AG04449 (cell line): ENCODE measurements around the gene GRB2.

Experiments used
- CTCF ChIA-PET: fragments of 350-600 bp; formaldehyde crosslinking; extraction: SDS; loops from one replicate; lab custom pipeline; 2021; ENCODE audit warnings: antibody characterized with exemption; lab: Yijun Ruan, JAX
- POLR2A ChIA-PET: fragments of 400-600, 350-600 bp; formaldehyde crosslinking; extraction: SDS; loops from one replicate; lab custom pipeline; 2020; ENCODE audit warnings: antibody characterized with exemption, inconsistent platforms; lab: Yijun Ruan, JAX
- DNase-seq: peaks from one replicate; pipeline ENCODE4 v3.0.0-alpha.2; 2010; ENCODE audit warnings: low read depth, low spot score
- H3K4me3 ChIP-seq: 2 replicates; pipeline ENCODE4 v1.5.1; 2011; ENCODE audit warnings: low read depth, mild to moderate bottlenecking, control low read depth, low read length
- CTCF ChIP-seq: IDR thresholded peaks from one replicate; pipeline ENCODE4 v1.5.1; 2011; ENCODE audit warnings: mild to moderate bottlenecking, moderate library complexity, low read length, control low read depth, inconsistent platforms; ENCODE audit not compliant: insufficient read depth; ENCODE audit errors: missing control alignments

GRB2 gene

GRCh38 chr17:75393523-75394331 lies 11.8 kb downstream of the GRB2 start:
- DNase-seq, result peak; percentile 93
- no peak for TF ChIP-seq CTCF
- ChIA-PET POLR2A (interaction anchor here (0.6 to 3.3 kb wide), 8 partner anchors 11 to 156 kb away, joined by 3 to 13 read pairs (median 4); partner anchors contain the start of genes GGA3, GRB2, MIF4GD and MRPS7), CTCF (interaction anchor here (0.9 to 6.9 kb wide), 14 partner anchors 9 to 122 kb away, joined by 3 to 55 read pairs (median 5); partner anchors contain the start of genes GRB2 and MIF4GD)
- peak overlapping the region; percentile 88 for H3K4me3 ChIP-seq

- ChIA-PET CTCF (interaction anchor here (0.7 to 6.9 kb wide), 8 partner anchors 10 to 132 kb away, joined by 3 to 55 read pairs (median 5); partner anchors contain the start of gene MIF4GD), POLR2A (interaction anchor here (1.7 kb wide), 1 partner anchor 103 kb away, joined by 8 read pairs; the partner anchor contains the start of gene SLC25A19)
- TF ChIP-seq CTCF, result no peak
- peak overlapping the region; percentile 88 for H3K4me3 ChIP-seq
- no peak for DNase-seq
These were observed 12.9 kb downstream of the GRB2 start for GRCh38 chr17:75392559-75392958.

GRCh38 chr17:75390982-75391381 lies 14.5 kb downstream of the GRB2 start:
- ChIA-PET POLR2A (no interaction called here), CTCF (interaction anchor here (0.7 to 6.9 kb wide), 5 partner anchors 21 to 120 kb away, joined by 3 to 55 read pairs (median 8); partner anchors contain the start of gene MIF4GD)
- no peak overlapping the region for H3K4me3 ChIP-seq
- no peak for DNase-seq
- TF ChIP-seq CTCF, result no peak

- no peak overlapping the region for H3K4me3 ChIP-seq
- CTCF ChIA-PET, result no interaction called here
- no peak for DNase-seq
- TF ChIP-seq CTCF, result no peak
- POLR2A ChIA-PET, result no interaction called here
These were observed 16.9 kb downstream of the GRB2 start for GRCh38 chr17:75388476-75389030.

- CTCF ChIA-PET, result interaction anchor here (1.6 kb wide), 1 partner anchor 117 kb away, joined by 5 read pairs; the partner anchor contains the start of gene MIF4GD
- DNase-seq, result no peak
- TF ChIP-seq CTCF, result no peak
- POLR2A ChIA-PET, result no interaction called here
- no peak overlapping the region for H3K4me3 ChIP-seq
These were observed 17.7 kb downstream of the GRB2 start for GRCh38 chr17:75387771-75388170.

- TF ChIP-seq CTCF, result no peak
- no peak for DNase-seq
- no peak overlapping the region for H3K4me3 ChIP-seq
- CTCF ChIA-PET, result interaction anchor here (1.3 to 1.6 kb wide), 2 partner anchors 116 to 272 kb away, joined by 3 to 5 read pairs; partner anchors contain the start of gene MIF4GD
- POLR2A ChIA-PET, result no interaction called here
These were observed 19.0 kb downstream of the GRB2 start for GRCh38 chr17:75386430-75386829.
